Gastroesophageal sphincter (tissue), 4 donors: Measurements from ENCODE around the gene SESN2. TPM values are rescaled to one million over a fixed set of nuclear protein-coding genes. Genes with fewer than 3 reads are reported as not detected.

Experiments used
- ATAC-seq: fragments of 150-250 bp; one replicate; pipeline ENCODE4 v1.9.1; 2016; ENCODE audit warnings: mild to moderate bottlenecking, moderate library complexity
- H3K27ac ChIP-seq, 4 donors: fragments of 200-600 bp; sonication (generic) in 3 of 4; 1 replicate in 3 of 4; 2 replicates in 1 of 4; pipeline ENCODE4 v1.5.1; 2016 to 2019
- H3K27me3 ChIP-seq: fragments of 200-600 bp; sonication (generic); one replicate; pipeline ENCODE4 v1.5.1; 2019
- H3K36me3 ChIP-seq, 2 donors: fragments of 200-600 bp; sonication (generic); one replicate each; pipeline ENCODE4 v1.5.1; 2019; ENCODE audit warnings: control low read depth in 1 of 2
- H3K4me1 ChIP-seq, 3 donors: fragments of 200-600 bp; sonication (generic); 1 replicate in 2 of 3; 2 replicates in 1 of 3; pipeline ENCODE4 v1.5.1; 2016 to 2019; ENCODE audit warnings: control low read depth in 2 of 3
- H3K4me3 ChIP-seq, 2 donors: fragments of 200-600 bp; sonication (generic); one replicate each; pipeline ENCODE4 v1.5.1; 2019; ENCODE audit warnings: mild to moderate bottlenecking in 1 of 2, moderate library complexity in 1 of 2
- H3K9me3 ChIP-seq, 3 donors: fragments of 200-600 bp; sonication (generic); one replicate each; pipeline ENCODE4 v1.5.1; 2017 to 2019; ENCODE audit warnings: control low read depth in 2 of 3
- EP300 ChIP-seq: sonication (generic); formaldehyde crosslinking; IDR thresholded peaks from one replicate; pipeline ENCODE4 v1.6.1; 2017; ENCODE audit warnings: antibody characterized with exemption, mild to moderate bottlenecking
- POLR2A ChIP-seq, 2 donors: fragments of 450-650 bp; IDR thresholded peaks; one replicate each; pipeline ENCODE4 v1.6.1; 2017; ENCODE audit warnings: antibody characterized with exemption in 2 of 2, mild to moderate bottlenecking in 2 of 2, moderate library complexity in 1 of 2
- POLR2AphosphoS5 ChIP-seq: sonication (generic); formaldehyde crosslinking; IDR thresholded peaks from one replicate; pipeline ENCODE4 v1.6.1; 2017; ENCODE audit warnings: antibody characterized with exemption
- WGBS, 2 donors: methylation state at CpG; one replicate each; pipeline ENCODE4 v1.1.5; 2018; ENCODE audit warnings: low coverage in 1 of 2; 5-methylcytosine and 5-hydroxymethylcytosine counted together
- total RNA-seq, 4 donors: library from RNA; depleted of rRNA; stranded (reverse); fragments of >200 nt; gene quantifications; one replicate each; pipeline ENCODE4 v1.1.0, GENCODE V29; 2016
- TF ChIP-seq, protein P1 (sequence below), 4 experiments: fragments of 200-600 bp in 2 of 4; fragments of 450-650 bp in 2 of 4; sonication (generic) in 1 of 4; IDR thresholded peaks; one replicate each; pipeline ENCODE4 v1.5.1; 2017 to 2019; ENCODE audit warnings: antibody characterized with exemption in 4 of 4, mild to moderate bottlenecking in 2 of 4, moderate library complexity in 2 of 4

Gene SESN2
- total RNA-seq, 4 donors from 2014 or later, result 7.7 to 10.0 (median 8.3) TPM

DNA sequence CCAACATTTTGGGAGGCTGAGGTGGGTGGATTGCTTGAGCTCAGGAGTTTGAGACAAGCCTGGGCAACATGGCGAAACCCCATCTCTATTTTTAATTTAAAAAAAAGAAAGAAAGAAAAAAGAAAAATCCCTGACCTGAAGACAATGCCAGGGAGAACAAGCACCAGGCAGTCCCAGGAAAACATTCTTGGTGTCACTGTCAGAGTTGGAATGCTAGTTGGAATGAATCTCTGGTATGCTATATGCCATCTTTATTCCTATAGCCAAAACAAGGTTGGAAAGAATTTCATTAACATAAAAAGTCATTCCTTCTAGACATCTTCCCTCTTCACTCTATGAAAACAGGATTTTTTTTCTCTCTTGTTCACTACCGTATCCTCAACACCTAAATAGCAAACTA, 29.3 kb upstream of the SESN2 start:
- 72 to 81% methylated on average over 2 of the region's 2 CpGs for WGBS, 2 donors
- TF ChIP-seq, protein P1, sequence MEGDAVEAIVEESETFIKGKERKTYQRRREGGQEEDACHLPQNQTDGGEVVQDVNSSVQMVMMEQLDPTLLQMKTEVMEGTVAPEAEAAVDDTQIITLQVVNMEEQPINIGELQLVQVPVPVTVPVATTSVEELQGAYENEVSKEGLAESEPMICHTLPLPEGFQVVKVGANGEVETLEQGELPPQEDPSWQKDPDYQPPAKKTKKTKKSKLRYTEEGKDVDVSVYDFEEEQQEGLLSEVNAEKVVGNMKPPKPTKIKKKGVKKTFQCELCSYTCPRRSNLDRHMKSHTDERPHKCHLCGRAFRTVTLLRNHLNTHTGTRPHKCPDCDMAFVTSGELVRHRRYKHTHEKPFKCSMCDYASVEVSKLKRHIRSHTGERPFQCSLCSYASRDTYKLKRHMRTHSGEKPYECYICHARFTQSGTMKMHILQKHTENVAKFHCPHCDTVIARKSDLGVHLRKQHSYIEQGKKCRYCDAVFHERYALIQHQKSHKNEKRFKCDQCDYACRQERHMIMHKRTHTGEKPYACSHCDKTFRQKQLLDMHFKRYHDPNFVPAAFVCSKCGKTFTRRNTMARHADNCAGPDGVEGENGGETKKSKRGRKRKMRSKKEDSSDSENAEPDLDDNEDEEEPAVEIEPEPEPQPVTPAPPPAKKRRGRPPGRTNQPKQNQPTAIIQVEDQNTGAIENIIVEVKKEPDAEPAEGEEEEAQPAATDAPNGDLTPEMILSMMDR (IDR thresholded peaks at IDR 0.05), result no peak
- TF ChIP-seq EP300, result no peak
- TF ChIP-seq POLR2AphosphoS5, result no peak
- no peak for TF ChIP-seq POLR2A (IDR thresholded peaks at IDR 0.05)
- no peak for ATAC-seq
- Histone ChIP-seq H3K4me3 (no peak overlapping the region), H3K27me3 (no peaks in the 10 kb centered on the region), H3K9me3 (no peaks in the 10 kb centered on the region), H3K27ac (no peak overlapping the region), H3K36me3 (peaks cover 0 to 55% of the 10 kb centered on the region in 2 donors), H3K4me1 (peaks cover 0 to 45% (median 16%) of the 10 kb centered on the region in 3 donors)

DNA sequence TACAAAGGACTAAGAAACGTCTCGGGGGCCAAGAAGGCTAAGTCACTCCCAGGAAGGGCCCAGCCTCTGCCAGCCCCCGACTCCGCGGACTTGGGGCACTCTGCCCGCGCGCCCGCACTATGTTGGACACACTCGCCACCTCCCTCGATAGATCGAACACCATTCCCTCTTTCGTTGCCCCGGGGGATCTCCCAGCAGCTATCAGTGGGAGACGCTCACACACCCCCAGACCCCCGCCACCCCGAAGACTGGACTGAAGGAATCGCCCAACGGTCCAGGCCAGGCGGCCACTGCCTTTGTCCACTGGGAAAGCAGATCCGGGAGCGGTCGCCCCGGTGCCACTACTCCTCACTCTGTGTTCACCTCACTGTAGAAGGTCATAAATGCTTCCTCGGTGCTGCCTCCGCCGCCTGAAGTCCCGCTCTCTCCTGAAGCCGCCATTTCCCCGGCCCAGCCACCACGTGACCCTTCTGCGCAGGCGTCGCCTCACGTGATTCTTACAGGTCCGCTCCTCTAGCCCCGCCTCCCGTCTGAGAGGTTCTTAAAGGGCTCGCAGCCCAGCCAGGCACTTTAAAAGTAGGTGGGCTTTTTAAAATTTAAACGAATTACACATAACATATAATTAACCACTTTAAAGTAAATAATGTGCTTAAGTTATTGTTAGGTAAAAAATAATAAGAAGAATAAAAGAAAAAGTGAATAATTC, 26.6 kb upstream of the SESN2 start, which contains the start of gene DNAJC8:
TSS of gene DNAJC8 (minus strand) at position 472 of the 706 bp plus-strand sequence. CDS start at position 441, 31 bp downstream.
- TF ChIP-seq POLR2A (IDR thresholded peaks at IDR 0.05) (peak; percentile 48 to 66), POLR2AphosphoS5 (peak; percentile 85), EP300 (no peak)
- H3K9me3 ChIP-seq, result no peaks in the 10 kb centered on the region
- H3K4me1 ChIP-seq, result peaks cover 6 to 64% (median 26%) of the 10 kb centered on the region in 3 donors
- no peaks in the 10 kb centered on the region for H3K27me3 ChIP-seq
- H3K36me3 ChIP-seq, result peaks cover 0 to 28% of the 10 kb centered on the region in 2 donors
- peak within 1 kb of the TSS; percentile 31 to 90 (median 88) for H3K27ac ChIP-seq
- H3K4me3 ChIP-seq, result peak within 1 kb of the TSS; percentile 62 to 94
- 0% methylated on average over 8 to 16 of the region's 40 CpGs for WGBS, 2 donors
- peak; percentile 66 for ATAC-seq

DNA sequence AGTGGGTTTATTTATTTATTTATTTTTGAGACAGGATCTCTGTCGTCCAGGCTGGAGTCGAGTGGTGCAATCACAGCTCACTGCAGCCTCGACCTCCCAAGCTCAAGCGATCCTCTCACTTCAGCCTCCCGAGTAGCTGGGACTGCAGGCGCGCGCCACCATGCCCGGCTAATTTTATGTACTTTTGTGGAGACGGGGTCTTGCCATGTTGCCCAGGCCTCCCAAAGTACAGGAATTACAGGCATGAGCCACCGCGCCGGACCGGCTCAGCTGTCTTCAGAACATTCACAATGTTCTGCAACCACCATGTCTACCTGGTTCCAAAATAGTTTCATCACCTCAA, 26.1 kb upstream of the SESN2 start:
- no peaks in the 10 kb centered on the region for H3K27me3 ChIP-seq
- peak overlapping the region; percentile 62 to 94 for H3K4me3 ChIP-seq
- TF ChIP-seq POLR2A (IDR thresholded peaks at IDR 0.05) (no peak), EP300 (no peak), POLR2AphosphoS5 (no peak)
- TF ChIP-seq, protein P1 (IDR thresholded peaks at IDR 0.05), result no peak
- peaks cover 6 to 70% (median 26%) of the 10 kb centered on the region in 3 donors for H3K4me1 ChIP-seq
- H3K9me3 ChIP-seq, result no peaks in the 10 kb centered on the region
- H3K27ac ChIP-seq, result peak overlapping the region in 3 of 4 donors; percentile 87 to 90 (median 89)
- no peak for ATAC-seq
- 51 to 56% methylated on average over 9 to 12 of the region's 14 CpGs for WGBS, 2 donors
- H3K36me3 ChIP-seq, result peaks cover 0 to 23% of the 10 kb centered on the region in 2 donors

DNA sequence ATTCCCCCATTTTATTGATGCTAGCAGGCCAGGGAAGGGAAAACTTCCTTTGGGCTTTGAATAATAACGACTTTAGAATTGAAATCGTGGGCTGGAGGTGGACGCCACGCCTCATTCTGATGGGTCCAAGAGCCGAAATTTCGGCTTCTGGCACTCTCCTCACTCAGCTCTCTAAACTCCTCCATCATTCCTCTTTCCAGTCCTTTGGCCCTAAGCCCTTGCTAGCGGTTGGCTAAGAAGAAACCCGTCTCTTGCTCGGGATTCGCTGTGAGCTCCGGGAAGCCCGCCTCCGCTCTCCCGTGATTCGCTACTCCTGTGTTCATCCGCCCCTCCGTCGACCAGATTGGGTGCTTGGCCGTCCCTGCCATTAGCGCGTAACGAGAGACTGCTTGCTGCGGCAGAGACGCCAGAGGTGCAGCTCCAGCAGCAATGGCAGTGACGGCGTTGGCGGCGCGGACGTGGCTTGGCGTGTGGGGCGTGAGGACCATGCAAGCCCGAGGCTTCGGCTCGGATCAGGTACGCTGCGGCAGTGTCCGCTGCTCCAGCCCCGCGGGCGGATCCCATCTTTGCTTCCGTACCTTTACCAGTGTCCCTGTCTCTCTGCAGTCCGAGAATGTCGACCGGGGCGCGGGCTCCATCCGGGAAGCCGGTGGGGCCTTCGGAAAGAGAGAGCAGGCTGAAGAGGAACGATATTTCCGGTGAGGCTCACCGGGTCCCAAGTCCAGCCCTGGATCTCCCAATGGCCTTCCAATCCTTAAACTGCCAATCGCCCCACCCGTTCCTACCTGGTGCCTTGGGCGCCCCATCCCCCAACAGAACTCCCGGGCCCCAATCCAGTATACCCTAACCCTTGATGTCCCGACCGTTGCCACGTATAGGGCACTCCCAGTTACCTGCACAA, 23.3 kb upstream of the SESN2 start, which contains the start of gene ATP5IF1:
TSS of gene ATP5IF1 (plus strand) at position 370 of the 901 bp plus-strand sequence. CDS start at position 430, 60 bp downstream.
- ATAC-seq, result peak; percentile 98
- TF ChIP-seq, protein P1 (IDR thresholded peaks at IDR 0.05), result peak in 1 of 4 experiments; percentile 9
- TF ChIP-seq POLR2AphosphoS5, result peak; percentile 97
- peak; percentile 90 for TF ChIP-seq POLR2A (IDR thresholded peaks at IDR 0.05)
- TF ChIP-seq EP300, result no peak
- H3K27ac ChIP-seq, result peak within 1 kb of the TSS; percentile 78 to 94 (median 92)
- 0 to 1% methylated on average over 8 to 16 of the region's 60 CpGs for WGBS, 2 donors
- peak within 1 kb of the TSS; percentile 78 to 94 for H3K4me3 ChIP-seq
- peaks cover 6 to 54% (median 25%) of the 10 kb centered on the region in 3 donors for H3K4me1 ChIP-seq
- no peaks in the 10 kb centered on the region for H3K9me3 ChIP-seq
- H3K36me3 ChIP-seq, result no peaks in the 10 kb centered on the region
- H3K27me3 ChIP-seq, result no peaks in the 10 kb centered on the region
